22Rv1 (cell line): Measurements from ENCODE around the gene NDFIP2.

ENCODE experiments used
- ZFX ChIP-seq: fragments of 450-650 bp; IDR thresholded peaks from 2 replicates; pipeline ENCODE4 v1.6.1; 2017; ENCODE audit warnings: antibody characterized with exemption, borderline replicate concordance
- TF ChIP-seq, protein P1 (sequence below): fragments of 450-650 bp; IDR thresholded peaks from 2 replicates; pipeline ENCODE4 v1.5.1; 2017; ENCODE audit warnings: mild to moderate bottlenecking

DNA sequence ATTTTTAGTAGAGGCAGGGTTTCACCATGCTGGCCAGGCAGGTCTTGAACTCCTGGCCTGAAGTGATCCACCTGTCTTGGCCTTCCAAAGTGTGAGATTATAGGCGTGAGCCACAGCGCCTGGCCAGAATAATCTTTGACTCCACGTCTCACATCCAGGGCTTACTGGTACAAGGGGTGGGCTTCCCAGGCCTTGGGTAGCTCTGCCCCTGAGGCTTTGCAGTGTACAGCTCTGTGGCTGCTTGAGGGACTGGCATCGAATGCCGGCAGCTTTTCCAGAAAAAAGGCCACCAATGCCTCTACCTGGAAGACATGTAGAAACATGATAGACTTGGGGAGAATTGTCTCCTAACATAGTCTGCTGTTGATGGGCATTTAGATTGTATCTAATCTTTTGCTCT lies 57.8 kb downstream of the NDFIP2 start:
- TF ChIP-seq, protein P1, sequence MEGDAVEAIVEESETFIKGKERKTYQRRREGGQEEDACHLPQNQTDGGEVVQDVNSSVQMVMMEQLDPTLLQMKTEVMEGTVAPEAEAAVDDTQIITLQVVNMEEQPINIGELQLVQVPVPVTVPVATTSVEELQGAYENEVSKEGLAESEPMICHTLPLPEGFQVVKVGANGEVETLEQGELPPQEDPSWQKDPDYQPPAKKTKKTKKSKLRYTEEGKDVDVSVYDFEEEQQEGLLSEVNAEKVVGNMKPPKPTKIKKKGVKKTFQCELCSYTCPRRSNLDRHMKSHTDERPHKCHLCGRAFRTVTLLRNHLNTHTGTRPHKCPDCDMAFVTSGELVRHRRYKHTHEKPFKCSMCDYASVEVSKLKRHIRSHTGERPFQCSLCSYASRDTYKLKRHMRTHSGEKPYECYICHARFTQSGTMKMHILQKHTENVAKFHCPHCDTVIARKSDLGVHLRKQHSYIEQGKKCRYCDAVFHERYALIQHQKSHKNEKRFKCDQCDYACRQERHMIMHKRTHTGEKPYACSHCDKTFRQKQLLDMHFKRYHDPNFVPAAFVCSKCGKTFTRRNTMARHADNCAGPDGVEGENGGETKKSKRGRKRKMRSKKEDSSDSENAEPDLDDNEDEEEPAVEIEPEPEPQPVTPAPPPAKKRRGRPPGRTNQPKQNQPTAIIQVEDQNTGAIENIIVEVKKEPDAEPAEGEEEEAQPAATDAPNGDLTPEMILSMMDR: no peak
- no peak for TF ChIP-seq ZFX
